Uterus (tissue), 4 donors: ENCODE data around the gene MRNIP. TPM values are rescaled to one million over a fixed set of nuclear protein-coding genes. Genes with fewer than 3 reads are reported as not detected.
A peak's percentile ranks its signal among the peaks of the same experiment; 100 is the strongest.

Source experiments
- DNase-seq, 2 donors: peaks; one replicate each; pipeline ENCODE4 v3.0.0-alpha.2; 2019 to 2020
- H3K27ac ChIP-seq, 2 donors: fragments of 200-600 bp; sonication (generic); 1 replicate in 1 of 2; 2 replicates in 1 of 2; pipeline ENCODE4 v1.5.1; 2016 to 2018
- H3K27me3 ChIP-seq, 2 donors: fragments of 200-600 bp; sonication (generic); one replicate each; pipeline ENCODE4 v1.5.1; 2018 to 2019; ENCODE audit warnings: control low read depth in 1 of 2
- H3K36me3 ChIP-seq, 2 donors: fragments of 200-600 bp; sonication (generic); one replicate each; pipeline ENCODE4 v1.5.1; 2019; ENCODE audit warnings: control low read depth in 1 of 2
- H3K4me1 ChIP-seq, 2 donors: fragments of 200-600 bp; sonication (generic); one replicate each; pipeline ENCODE4 v1.5.1; 2018 to 2019; ENCODE audit warnings: control low read depth in 1 of 2
- H3K4me3 ChIP-seq, 2 donors: fragments of 200-600 bp; sonication (generic); 1 replicate in 1 of 2; 2 replicates in 1 of 2; pipeline ENCODE4 v1.5.1; 2018 to 2019; ENCODE audit warnings: mild to moderate bottlenecking in 1 of 2
- H3K9me3 ChIP-seq, 2 donors: fragments of 200-600 bp; sonication (generic); one replicate each; pipeline ENCODE4 v1.5.1; 2019; ENCODE audit warnings: control low read depth in 1 of 2
- POLR2A ChIP-seq, 2 donors: fragments of 450-650 bp; IDR thresholded peaks; one replicate each; pipeline ENCODE4 v1.6.1; 2016; ENCODE audit warnings: antibody characterized with exemption in 2 of 2, mild to moderate bottlenecking in 1 of 2, moderate library complexity in 1 of 2
- intact Hi-C: fragments of 100-400 bp; cut with DNase I; formaldehyde crosslinking; loops from one replicate; pipeline ENCODE4 v1.15.1; 2023; ENCODE audit warnings: low total_unique reads
- total RNA-seq, 4 donors: library from RNA; depleted of rRNA in 3 of 4; stranded (reverse); fragments of >200 nt in 3 of 4; gene quantifications; one replicate each; pipeline versions ENCODE4 v1.1.0 to v1.2.4, GENCODE V29; 2014 to 2023
- TF ChIP-seq, protein P1 (sequence below), 4 experiments: fragments of 200-600 bp in 2 of 4; fragments of 450-650 bp in 2 of 4; sonication (generic) in 2 of 4; IDR thresholded peaks; one replicate each; pipeline ENCODE4 v1.5.1; 2016 to 2019; ENCODE audit warnings: antibody characterized with exemption in 4 of 4, mild to moderate bottlenecking in 2 of 4, moderate library complexity in 1 of 4
- donor health status: DM: yes; HTN: yes; CAD: no.

Gene MRNIP
- total RNA-seq, 4 donors from 2014 or later: 16.8 to 138 (median 61.6) TPM

DNA sequence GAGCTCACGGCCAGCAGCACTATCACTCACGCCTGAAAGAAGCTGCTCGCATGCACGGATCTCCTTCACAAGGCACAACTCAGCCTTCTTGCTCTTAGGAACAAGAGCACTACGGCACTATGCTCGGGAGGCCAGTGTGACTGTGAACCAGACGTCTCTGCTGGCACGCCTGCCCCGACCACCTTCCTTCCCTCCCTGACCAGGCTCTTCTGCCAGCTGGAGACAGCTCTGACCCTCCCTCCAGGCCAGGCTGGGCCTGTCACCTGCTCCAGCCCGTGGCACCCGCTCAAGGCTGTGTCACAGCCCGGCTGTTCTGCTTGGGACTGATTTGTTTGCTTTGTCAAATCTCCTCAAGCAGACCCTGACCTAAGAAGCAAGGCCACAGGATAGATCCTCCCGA lies 42.1 kb upstream of the MRNIP start:
- H3K9me3 ChIP-seq: no peaks in the 10 kb centered on the region
- H3K4me3 ChIP-seq: no peak overlapping the region
- no peaks in the 10 kb centered on the region for H3K27me3 ChIP-seq
- no peak for DNase-seq
- no peaks in the 10 kb centered on the region for H3K36me3 ChIP-seq
- peak overlapping the region; percentile 45 to 56 for H3K27ac ChIP-seq
- intact Hi-C loops: no loop called here
- H3K4me1 ChIP-seq: no peaks in the 10 kb centered on the region
- TF ChIP-seq, protein P1, sequence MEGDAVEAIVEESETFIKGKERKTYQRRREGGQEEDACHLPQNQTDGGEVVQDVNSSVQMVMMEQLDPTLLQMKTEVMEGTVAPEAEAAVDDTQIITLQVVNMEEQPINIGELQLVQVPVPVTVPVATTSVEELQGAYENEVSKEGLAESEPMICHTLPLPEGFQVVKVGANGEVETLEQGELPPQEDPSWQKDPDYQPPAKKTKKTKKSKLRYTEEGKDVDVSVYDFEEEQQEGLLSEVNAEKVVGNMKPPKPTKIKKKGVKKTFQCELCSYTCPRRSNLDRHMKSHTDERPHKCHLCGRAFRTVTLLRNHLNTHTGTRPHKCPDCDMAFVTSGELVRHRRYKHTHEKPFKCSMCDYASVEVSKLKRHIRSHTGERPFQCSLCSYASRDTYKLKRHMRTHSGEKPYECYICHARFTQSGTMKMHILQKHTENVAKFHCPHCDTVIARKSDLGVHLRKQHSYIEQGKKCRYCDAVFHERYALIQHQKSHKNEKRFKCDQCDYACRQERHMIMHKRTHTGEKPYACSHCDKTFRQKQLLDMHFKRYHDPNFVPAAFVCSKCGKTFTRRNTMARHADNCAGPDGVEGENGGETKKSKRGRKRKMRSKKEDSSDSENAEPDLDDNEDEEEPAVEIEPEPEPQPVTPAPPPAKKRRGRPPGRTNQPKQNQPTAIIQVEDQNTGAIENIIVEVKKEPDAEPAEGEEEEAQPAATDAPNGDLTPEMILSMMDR (IDR thresholded peaks at IDR 0.05): no peak
- no peak for TF ChIP-seq POLR2A (IDR thresholded peaks at IDR 0.05)

DNA sequence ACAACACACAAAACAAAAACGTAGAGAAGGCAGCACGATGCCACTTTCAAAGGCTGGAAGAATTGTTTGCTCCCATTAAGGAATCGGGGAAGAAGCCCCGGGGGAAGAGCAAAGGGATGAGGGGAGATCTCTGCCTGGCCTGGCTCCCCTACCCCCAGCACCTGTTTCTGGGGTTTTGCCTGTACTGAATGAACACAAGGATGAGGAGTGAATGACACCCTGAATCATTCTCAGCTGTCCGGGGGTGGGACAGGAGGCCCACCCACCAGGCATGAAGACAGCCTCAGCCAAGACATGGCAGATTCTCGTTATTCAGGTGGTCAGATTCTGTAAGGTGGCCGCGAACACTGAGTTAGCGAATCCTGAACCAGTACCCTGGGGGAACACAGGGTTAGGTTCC lies 41.6 kb upstream of the MRNIP start:
- intact Hi-C loops: no loop called here
- no peaks in the 10 kb centered on the region for H3K27me3 ChIP-seq
- H3K36me3 ChIP-seq: no peaks in the 10 kb centered on the region
- H3K4me1 ChIP-seq: no peaks in the 10 kb centered on the region
- peak overlapping the region in 1 of 2 donors; percentile 45 for H3K27ac ChIP-seq
- no peak for DNase-seq
- H3K4me3 ChIP-seq: no peak overlapping the region
- TF ChIP-seq, protein P1 (IDR thresholded peaks at IDR 0.05): no peak
- TF ChIP-seq POLR2A (IDR thresholded peaks at IDR 0.05): no peak
- no peaks in the 10 kb centered on the region for H3K9me3 ChIP-seq

DNA sequence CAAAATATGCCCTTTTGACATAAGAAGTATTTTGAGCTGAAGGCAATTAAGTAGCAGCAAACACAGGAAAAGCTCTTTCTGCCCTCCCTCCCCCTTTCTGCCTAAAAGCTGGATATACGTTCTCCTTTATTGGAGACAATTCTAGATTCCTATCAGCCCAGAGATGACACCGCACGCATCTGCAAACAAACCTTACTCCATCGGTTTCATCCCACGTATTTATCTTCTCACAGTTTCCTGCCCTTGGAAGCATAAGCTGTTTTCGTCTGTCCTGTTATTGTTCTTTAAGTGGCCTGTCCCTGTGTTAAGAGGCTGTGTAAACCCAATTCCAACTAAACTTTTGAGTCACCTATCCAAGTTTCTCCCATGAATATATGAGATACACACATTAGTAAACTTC lies 37.2 kb upstream of the MRNIP start:
- no peaks in the 10 kb centered on the region for H3K27me3 ChIP-seq
- no peaks in the 10 kb centered on the region for H3K36me3 ChIP-seq
- intact Hi-C loops: no loop called here
- H3K27ac ChIP-seq: no peak overlapping the region
- no peak for TF ChIP-seq POLR2A (IDR thresholded peaks at IDR 0.05)
- TF ChIP-seq, protein P1 (IDR thresholded peaks at IDR 0.05): no peak
- no peak overlapping the region for H3K4me3 ChIP-seq
- no peak for DNase-seq
- H3K4me1 ChIP-seq: no peaks in the 10 kb centered on the region
- H3K9me3 ChIP-seq: no peaks in the 10 kb centered on the region

DNA sequence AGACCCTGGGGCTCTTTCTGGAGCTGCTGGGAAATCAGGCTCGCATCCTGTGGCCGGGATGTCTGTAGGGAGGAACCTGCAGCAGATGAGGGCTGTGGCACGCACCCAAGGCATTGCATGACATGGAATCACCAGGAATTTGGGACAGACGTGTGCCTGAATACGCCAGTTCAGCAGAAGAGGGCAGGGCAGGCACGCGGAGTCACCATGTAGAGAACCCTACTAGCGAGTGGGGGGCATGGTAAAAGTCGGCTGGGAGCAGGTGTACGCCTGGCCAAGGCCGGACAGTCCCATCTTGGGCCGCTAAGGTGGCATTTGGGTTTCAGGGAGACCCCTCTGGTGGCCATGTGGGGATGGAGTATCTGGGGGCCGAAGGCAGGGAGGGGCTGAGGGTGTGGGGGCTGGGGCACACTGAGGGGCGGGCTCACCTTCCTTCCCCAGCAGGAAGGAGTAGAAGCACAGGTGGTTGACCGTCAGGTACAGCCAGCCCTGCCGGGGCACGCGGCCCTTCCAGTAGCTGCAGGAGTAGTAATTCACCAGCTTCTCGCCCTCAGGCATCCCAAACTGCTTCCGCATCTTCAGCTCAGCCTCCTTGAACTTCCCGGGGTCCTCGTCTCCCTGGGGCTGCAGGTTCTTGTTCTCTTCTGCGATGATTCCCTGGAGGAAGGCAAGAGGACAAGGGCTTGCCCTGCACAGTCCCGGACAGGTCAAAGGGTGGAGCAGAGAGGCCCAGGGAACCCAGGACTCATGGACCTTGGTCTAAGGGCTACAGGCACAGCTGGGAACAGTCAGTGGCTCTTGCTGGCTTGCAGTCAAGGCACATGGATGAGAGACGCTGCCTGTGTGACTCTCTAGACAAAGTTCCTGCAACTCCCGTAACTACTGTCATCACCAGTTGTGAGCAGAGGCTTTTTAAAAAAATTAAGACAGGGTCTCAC lies 35.6 kb upstream of the MRNIP start:
- Histone ChIP-seq H3K27ac (no peak overlapping the region), H3K36me3 (no peaks in the 10 kb centered on the region), H3K9me3 (no peaks in the 10 kb centered on the region), H3K4me1 (no peaks in the 10 kb centered on the region), H3K27me3 (no peaks in the 10 kb centered on the region), H3K4me3 (no peak overlapping the region)
- DNase-seq: no peak
- TF ChIP-seq, protein P1 (IDR thresholded peaks at IDR 0.05): no peak
- no peak for TF ChIP-seq POLR2A (IDR thresholded peaks at IDR 0.05)
- intact Hi-C loops: no loop called here
